SK-N-SH treated with all-trans-retinoic acid at 6 μM for 48 hours (cell line): ENCODE data around the gene MARS1.

Experiments
- ATAC-seq: fragments of 200-7000 bp; cut with Tn5 transposase; 3 replicates; pipeline ENCODE4 v1.9.1; 2020; ENCODE audit warnings: mild to moderate bottlenecking, moderate library complexity
- ARNTL ChIP-seq: fragments of 450-650 bp; formaldehyde crosslinking; IDR thresholded peaks from 2 replicates; pipeline ENCODE4 v1.5.0; 2020; ENCODE audit warnings: low read depth, mild to moderate bottlenecking, moderate library complexity, borderline replicate concordance
- BACH2 ChIP-seq: fragments of 250-450 bp; sonication (Bioruptor Pico); IDR thresholded peaks from 2 replicates; pipeline ENCODE4 v1.9.0; 2021; ENCODE audit warnings: mild to moderate bottlenecking, borderline replicate concordance
- ESRRG ChIP-seq: fragments of 250-450 bp; sonication (Bioruptor Pico); IDR thresholded peaks from 2 replicates; pipeline ENCODE4 v1.6.1; 2021; ENCODE audit warnings: mild to moderate bottlenecking
- GLIS3 ChIP-seq: fragments of 250-450 bp; sonication (Bioruptor Pico); IDR thresholded peaks from 2 replicates; pipeline ENCODE4 v1.5.0; 2020; ENCODE audit warnings: mild to moderate bottlenecking, moderate library complexity
- OSR1 ChIP-seq: fragments of 250-450 bp; sonication (Bioruptor Pico); IDR thresholded peaks from 2 replicates; pipeline ENCODE4 v1.8.0; 2022; ENCODE audit warnings: moderate library complexity, mild to moderate bottlenecking, inconsistent platforms
- RARB ChIP-seq: fragments of 250-450 bp; sonication (Bioruptor Pico); IDR thresholded peaks from 2 replicates; pipeline ENCODE4 v1.8.0; 2021; ENCODE audit warnings: mild to moderate bottlenecking, moderate library complexity
- SNAI2 ChIP-seq: fragments of 250-450 bp; sonication (Bioruptor Pico); IDR thresholded peaks from 2 replicates; pipeline ENCODE4 v1.5.0; 2020; ENCODE audit warnings: mild to moderate bottlenecking, moderate library complexity
- TCF4 ChIP-seq: fragments of 250-450 bp; sonication (Bioruptor Pico); IDR thresholded peaks from 2 replicates; pipeline ENCODE4 v1.8.0; 2021; ENCODE audit warnings: mild to moderate bottlenecking, moderate library complexity, borderline replicate concordance
- TOX ChIP-seq: fragments of 250-450 bp; sonication (Bioruptor Pico); IDR thresholded peaks from 2 replicates; pipeline ENCODE4 v1.8.0; 2021; ENCODE audit warnings: mild to moderate bottlenecking, moderate library complexity, borderline replicate concordance
- ZFP3 ChIP-seq: fragments of 250-450 bp; sonication (Bioruptor Pico); IDR thresholded peaks from 2 replicates; pipeline ENCODE4 v1.5.0; 2020; ENCODE audit warnings: mild to moderate bottlenecking, moderate library complexity
- ZFP30 ChIP-seq: fragments of 450-650 bp; formaldehyde crosslinking; IDR thresholded peaks from 2 replicates; pipeline ENCODE4 v1.5.0; 2022; ENCODE audit warnings: mild to moderate bottlenecking, moderate library complexity
- ZNF565 ChIP-seq: fragments of 450-650 bp; formaldehyde crosslinking; conservative IDR thresholded peaks from 2 replicates; pipeline ENCODE4 v1.5.0; 2020; ENCODE audit warnings: low read depth, mild to moderate bottlenecking, moderate library complexity
- ZNF70 ChIP-seq: fragments of 450-650 bp; formaldehyde crosslinking; IDR thresholded peaks from 2 replicates; pipeline ENCODE4 v1.5.0; 2020; ENCODE audit warnings: mild to moderate bottlenecking, moderate library complexity
- ZNF8 ChIP-seq: fragments of 450-650 bp; formaldehyde crosslinking; IDR thresholded peaks from 2 replicates; pipeline ENCODE4 v1.5.0; 2020; ENCODE audit warnings: mild to moderate bottlenecking, moderate library complexity
- TF ChIP-seq, protein P1 (sequence below): fragments of 250-450 bp; sonication (Bioruptor Pico); IDR thresholded peaks from 2 replicates; pipeline ENCODE4 v1.5.1; 2021; ENCODE audit warnings: mild to moderate bottlenecking, moderate library complexity
- TF ChIP-seq, protein P2 (sequence below): fragments of 250-450 bp; sonication (Bioruptor Pico); IDR thresholded peaks from 2 replicates; pipeline ENCODE4 v1.5.0; 2020; ENCODE audit warnings: mild to moderate bottlenecking, moderate library complexity
- TF ChIP-seq, protein P3 (sequence below): fragments of 250-450 bp; sonication (Bioruptor Pico); IDR thresholded peaks from 2 replicates; pipeline ENCODE4 v1.5.1; 2020; ENCODE audit warnings: low read depth, mild to moderate bottlenecking, moderate library complexity
- TF ChIP-seq, protein P4 (sequence below): fragments of 250-450 bp; sonication (Bioruptor Pico); IDR thresholded peaks from 2 replicates; pipeline ENCODE4 v1.8.0; 2020; ENCODE audit warnings: mild to moderate bottlenecking, moderate library complexity, borderline replicate concordance
- TF ChIP-seq, protein P5 (sequence below): fragments of 250-450 bp; sonication (Bioruptor Pico); IDR thresholded peaks from 2 replicates; pipeline ENCODE4 v1.8.0; 2021; ENCODE audit warnings: low read depth, mild to moderate bottlenecking, moderate library complexity, borderline replicate concordance

The MARS1 gene

DNA sequence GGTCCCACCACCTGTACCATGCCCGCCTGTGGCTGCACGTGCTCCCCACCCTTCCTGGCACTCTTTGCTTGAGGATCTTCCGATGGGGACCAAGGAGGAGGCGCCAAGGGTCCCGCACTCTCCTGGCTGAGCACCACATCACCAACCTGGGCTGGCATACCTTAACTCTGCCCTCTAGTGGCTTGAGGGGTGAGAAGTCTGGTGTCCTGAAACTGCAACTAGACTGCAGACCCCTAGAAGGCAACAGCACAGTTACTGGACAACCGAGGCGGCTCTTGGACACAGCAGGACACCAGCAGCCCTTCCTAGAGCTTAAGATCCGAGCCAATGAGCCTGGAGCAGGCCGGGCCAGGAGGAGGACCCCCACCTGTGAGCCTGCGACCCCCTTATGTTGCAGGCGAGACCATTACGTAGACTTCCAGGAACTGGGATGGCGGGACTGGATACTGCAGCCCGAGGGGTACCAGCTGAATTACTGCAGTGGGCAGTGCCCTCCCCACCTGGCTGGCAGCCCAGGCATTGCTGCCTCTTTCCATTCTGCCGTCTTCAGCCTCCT, 31.6 kb upstream of the MARS1 start:
- ATAC-seq = peak; percentile 34
- no peak for TF ChIP-seq ZFP30
- TF ChIP-seq ARNTL = no peak
- TF ChIP-seq RARB (CRISPR knock-in tag) = no peak
- TF ChIP-seq, protein P1, sequence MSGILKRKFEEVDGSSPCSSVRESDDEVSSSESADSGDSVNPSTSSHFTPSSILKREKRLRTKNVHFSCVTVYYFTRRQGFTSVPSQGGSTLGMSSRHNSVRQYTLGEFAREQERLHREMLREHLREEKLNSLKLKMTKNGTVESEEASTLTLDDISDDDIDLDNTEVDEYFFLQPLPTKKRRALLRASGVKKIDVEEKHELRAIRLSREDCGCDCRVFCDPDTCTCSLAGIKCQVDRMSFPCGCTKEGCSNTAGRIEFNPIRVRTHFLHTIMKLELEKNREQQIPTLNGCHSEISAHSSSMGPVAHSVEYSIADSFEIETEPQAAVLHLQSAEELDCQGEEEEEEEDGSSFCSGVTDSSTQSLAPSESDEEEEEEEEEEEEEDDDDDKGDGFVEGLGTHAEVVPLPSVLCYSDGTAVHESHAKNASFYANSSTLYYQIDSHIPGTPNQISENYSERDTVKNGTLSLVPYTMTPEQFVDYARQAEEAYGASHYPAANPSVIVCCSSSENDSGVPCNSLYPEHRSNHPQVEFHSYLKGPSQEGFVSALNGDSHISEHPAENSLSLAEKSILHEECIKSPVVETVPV = no peak
- no peak for TF ChIP-seq ZNF8 (CRISPR knock-in tag)

DNA sequence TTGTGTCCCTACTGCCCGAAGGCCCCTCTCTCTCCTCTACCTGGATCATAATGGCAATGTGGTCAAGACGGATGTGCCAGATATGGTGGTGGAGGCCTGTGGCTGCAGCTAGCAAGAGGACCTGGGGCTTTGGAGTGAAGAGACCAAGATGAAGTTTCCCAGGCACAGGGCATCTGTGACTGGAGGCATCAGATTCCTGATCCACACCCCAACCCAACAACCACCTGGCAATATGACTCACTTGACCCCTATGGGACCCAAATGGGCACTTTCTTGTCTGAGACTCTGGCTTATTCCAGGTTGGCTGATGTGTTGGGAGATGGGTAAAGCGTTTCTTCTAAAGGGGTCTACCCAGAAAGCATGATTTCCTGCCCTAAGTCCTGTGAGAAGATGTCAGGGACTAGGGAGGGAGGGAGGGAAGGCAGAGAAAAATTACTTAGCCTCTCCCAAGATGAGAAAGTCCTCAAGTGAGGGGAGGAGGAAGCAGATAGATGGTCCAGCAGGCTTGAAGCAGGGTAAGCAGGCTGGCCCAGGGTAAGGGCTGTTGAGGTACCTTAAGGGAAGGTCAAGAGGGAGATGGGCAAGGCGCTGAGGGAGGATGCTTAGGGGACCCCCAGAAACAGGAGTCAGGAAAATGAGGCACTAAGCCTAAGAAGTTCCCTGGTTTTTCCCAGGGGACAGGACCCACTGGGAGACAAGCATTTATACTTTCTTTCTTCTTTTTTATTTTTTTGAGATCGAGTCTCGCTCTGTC, 31.0 kb upstream of the MARS1 start:
- TF ChIP-seq, protein P1 = no peak
- TF ChIP-seq ZNF8 (CRISPR knock-in tag) (no peak), GLIS3 (no peak), ZFP30 (no peak), TCF4 (no peak), ZFP3 (CRISPR knock-in tag) (no peak), ZNF70 (CRISPR knock-in tag) (no peak), BACH2 (CRISPR knock-in tag) (no peak), ZNF565 (no peak), ARNTL (no peak), SNAI2 (CRISPR knock-in tag) (no peak)
- TF ChIP-seq, protein P2, sequence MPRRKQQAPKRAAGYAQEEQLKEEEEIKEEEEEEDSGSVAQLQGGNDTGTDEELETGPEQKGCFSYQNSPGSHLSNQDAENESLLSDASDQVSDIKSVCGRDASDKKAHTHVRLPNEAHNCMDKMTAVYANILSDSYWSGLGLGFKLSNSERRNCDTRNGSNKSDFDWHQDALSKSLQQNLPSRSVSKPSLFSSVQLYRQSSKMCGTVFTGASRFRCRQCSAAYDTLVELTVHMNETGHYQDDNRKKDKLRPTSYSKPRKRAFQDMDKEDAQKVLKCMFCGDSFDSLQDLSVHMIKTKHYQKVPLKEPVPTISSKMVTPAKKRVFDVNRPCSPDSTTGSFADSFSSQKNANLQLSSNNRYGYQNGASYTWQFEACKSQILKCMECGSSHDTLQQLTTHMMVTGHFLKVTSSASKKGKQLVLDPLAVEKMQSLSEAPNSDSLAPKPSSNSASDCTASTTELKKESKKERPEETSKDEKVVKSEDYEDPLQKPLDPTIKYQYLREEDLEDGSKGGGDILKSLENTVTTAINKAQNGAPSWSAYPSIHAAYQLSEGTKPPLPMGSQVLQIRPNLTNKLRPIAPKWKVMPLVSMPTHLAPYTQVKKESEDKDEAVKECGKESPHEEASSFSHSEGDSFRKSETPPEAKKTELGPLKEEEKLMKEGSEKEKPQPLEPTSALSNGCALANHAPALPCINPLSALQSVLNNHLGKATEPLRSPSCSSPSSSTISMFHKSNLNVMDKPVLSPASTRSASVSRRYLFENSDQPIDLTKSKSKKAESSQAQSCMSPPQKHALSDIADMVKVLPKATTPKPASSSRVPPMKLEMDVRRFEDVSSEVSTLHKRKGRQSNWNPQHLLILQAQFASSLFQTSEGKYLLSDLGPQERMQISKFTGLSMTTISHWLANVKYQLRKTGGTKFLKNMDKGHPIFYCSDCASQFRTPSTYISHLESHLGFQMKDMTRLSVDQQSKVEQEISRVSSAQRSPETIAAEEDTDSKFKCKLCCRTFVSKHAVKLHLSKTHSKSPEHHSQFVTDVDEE (CRISPR knock-in tag) = no peak
- TF ChIP-seq, protein P3, sequence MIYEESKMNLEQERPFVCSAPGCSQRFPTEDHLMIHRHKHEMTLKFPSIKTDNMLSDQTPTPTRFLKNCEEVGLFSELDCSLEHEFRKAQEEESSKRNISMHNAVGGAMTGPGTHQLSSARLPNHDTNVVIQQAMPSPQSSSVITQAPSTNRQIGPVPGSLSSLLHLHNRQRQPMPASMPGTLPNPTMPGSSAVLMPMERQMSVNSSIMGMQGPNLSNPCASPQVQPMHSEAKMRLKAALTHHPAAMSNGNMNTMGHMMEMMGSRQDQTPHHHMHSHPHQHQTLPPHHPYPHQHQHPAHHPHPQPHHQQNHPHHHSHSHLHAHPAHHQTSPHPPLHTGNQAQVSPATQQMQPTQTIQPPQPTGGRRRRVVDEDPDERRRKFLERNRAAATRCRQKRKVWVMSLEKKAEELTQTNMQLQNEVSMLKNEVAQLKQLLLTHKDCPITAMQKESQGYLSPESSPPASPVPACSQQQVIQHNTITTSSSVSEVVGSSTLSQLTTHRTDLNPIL (CRISPR knock-in tag) = no peak
- TF ChIP-seq, protein P4, sequence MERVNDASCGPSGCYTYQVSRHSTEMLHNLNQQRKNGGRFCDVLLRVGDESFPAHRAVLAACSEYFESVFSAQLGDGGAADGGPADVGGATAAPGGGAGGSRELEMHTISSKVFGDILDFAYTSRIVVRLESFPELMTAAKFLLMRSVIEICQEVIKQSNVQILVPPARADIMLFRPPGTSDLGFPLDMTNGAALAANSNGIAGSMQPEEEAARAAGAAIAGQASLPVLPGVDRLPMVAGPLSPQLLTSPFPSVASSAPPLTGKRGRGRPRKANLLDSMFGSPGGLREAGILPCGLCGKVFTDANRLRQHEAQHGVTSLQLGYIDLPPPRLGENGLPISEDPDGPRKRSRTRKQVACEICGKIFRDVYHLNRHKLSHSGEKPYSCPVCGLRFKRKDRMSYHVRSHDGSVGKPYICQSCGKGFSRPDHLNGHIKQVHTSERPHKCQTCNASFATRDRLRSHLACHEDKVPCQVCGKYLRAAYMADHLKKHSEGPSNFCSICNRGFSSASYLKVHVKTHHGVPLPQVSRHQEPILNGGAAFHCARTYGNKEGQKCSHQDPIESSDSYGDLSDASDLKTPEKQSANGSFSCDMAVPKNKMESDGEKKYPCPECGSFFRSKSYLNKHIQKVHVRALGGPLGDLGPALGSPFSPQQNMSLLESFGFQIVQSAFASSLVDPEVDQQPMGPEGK = no peak
- TF ChIP-seq, all 23 proteins: peak for 0
- no peak for ATAC-seq

DNA sequence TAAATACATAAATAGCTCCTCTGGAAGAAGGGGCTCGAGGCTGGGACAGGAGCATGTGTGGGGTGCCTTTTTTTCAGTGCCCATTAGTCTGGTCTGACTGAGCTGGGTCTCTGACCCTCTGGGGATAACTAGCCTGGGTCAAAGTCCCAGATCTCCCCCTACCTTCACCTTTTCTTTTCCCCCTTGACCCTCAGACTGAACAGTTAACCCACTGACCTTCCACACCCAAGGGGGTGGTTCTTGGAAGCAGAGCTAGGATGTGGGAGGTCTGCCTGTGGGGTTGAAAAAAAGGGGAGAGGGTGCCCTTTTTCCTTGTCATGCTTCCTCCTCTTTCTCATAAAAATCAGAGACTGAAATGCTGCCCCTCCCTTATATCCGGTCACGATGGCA, 29.2 kb upstream of the MARS1 start:
- ATAC-seq = no peak
- TF ChIP-seq, protein P5, sequence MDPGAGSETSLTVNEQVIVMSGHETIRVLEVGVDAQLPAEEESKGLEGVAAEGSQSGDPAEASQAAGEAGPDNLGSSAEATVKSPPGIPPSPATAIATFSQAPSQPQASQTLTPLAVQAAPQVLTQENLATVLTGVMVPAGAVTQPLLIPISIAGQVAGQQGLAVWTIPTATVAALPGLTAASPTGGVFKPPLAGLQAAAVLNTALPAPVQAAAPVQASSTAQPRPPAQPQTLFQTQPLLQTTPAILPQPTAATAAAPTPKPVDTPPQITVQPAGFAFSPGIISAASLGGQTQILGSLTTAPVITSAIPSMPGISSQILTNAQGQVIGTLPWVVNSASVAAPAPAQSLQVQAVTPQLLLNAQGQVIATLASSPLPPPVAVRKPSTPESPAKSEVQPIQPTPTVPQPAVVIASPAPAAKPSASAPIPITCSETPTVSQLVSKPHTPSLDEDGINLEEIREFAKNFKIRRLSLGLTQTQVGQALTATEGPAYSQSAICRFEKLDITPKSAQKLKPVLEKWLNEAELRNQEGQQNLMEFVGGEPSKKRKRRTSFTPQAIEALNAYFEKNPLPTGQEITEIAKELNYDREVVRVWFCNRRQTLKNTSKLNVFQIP (CRISPR knock-in tag) = no peak
- TF ChIP-seq ZNF565 (no peak), ESRRG (CRISPR knock-in tag) (no peak), ZFP30 (no peak), TOX (CRISPR knock-in tag) (no peak), OSR1 (CRISPR knock-in tag) (no peak)
- TF ChIP-seq, protein P2 (CRISPR knock-in tag) = no peak
- TF ChIP-seq, protein P3 (CRISPR knock-in tag) = no peak
- TF ChIP-seq, protein P4 = no peak
